HL-60 (cell line): ENCODE data around the gene RNASE1.

Experiments used
- DNase-seq, 2 experiments: peaks; one replicate each; pipeline ENCODE4 v3.0.0-alpha.2; 2010 to 2020; ENCODE audit warnings: low read depth in 1 of 2, low spot score in 1 of 2
- H3K27ac ChIP-seq: fragments of 250-450 bp; sonication (Bioruptor Pico); replicated peaks from 2 replicates; pipeline ENCODE4 v1.5.1; 2020; ENCODE audit warnings: mild to moderate bottlenecking, moderate library complexity
- H3K27me3 ChIP-seq: fragments of 250-450 bp; sonication (Bioruptor Pico); 2 replicates; pipeline ENCODE4 v1.5.1; 2021; ENCODE audit warnings: mild to moderate bottlenecking, moderate library complexity; ENCODE audit not compliant: insufficient read depth, poor library complexity, severe bottlenecking
- H3K4me3 ChIP-seq: replicated peaks from 2 replicates; pipeline ENCODE4 v1.5.1; 2011; ENCODE audit warnings: mild to moderate bottlenecking, control low read depth, low read length; ENCODE audit not compliant: insufficient read depth
- GABPA ChIP-seq: IDR thresholded peaks from 2 replicates; pipeline ENCODE4 v1.6.1; 2012; ENCODE audit warnings: low read depth
- POLR2AphosphoS5 ChIP-seq: IDR thresholded peaks from 2 replicates; pipeline ENCODE4 v1.6.1; 2012; ENCODE audit warnings: low read depth
- SPI1 ChIP-seq: IDR thresholded peaks from 2 replicates; pipeline ENCODE4 v1.6.1; 2012; ENCODE audit warnings: low read depth, mild to moderate bottlenecking, borderline replicate concordance
- TF ChIP-seq, protein P1 (sequence below): IDR thresholded peaks from one replicate; pipeline ENCODE4 v1.5.1; 2011; ENCODE audit warnings: low read length, control low read depth, inconsistent platforms; ENCODE audit not compliant: insufficient read depth
- TF ChIP-seq, protein P2 (sequence below): IDR thresholded peaks from 2 replicates; pipeline ENCODE4 v1.6.1; 2012; ENCODE audit warnings: low read depth; ENCODE audit not compliant: insufficient replicate concordance

Gene RNASE1

DNA sequence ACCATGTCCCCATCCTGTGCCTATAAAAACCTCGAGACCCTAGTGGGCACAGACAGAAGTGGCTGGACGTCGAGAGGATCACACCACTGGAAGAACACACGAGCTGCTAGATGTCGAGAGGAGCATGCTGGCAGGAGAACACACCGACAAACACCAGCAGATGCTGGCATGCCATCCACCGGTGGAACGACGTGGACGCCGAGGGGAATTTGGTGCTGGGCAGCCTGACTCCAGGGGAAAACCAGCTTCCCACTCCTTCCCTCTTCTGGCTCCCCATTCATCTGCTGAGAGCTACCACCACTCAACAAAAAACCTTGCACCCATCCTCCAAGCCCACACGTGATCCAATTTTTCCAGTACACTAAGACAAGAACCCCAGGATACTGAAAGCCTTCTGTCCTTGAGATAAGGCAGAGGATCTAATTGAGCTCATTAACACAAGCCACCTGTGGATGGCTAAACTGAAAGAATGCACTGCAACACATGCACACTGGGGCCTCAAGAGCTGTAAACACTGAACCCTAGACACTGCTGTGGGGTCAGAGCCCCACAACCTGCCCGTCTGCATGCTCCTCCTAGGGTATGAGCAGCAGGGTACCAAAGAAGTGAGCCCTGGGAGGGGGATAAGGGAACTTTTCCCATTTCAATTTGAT lies 12.1 kb downstream of the RNASE1 start:
- no peak for DNase-seq
- no peak overlapping the region for H3K27ac ChIP-seq
- no peak for TF ChIP-seq SPI1
- no peak for TF ChIP-seq GABPA
- TF ChIP-seq, protein P1, sequence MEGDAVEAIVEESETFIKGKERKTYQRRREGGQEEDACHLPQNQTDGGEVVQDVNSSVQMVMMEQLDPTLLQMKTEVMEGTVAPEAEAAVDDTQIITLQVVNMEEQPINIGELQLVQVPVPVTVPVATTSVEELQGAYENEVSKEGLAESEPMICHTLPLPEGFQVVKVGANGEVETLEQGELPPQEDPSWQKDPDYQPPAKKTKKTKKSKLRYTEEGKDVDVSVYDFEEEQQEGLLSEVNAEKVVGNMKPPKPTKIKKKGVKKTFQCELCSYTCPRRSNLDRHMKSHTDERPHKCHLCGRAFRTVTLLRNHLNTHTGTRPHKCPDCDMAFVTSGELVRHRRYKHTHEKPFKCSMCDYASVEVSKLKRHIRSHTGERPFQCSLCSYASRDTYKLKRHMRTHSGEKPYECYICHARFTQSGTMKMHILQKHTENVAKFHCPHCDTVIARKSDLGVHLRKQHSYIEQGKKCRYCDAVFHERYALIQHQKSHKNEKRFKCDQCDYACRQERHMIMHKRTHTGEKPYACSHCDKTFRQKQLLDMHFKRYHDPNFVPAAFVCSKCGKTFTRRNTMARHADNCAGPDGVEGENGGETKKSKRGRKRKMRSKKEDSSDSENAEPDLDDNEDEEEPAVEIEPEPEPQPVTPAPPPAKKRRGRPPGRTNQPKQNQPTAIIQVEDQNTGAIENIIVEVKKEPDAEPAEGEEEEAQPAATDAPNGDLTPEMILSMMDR = no peak
- no peak overlapping the region for H3K4me3 ChIP-seq
- H3K27me3 ChIP-seq = no peaks in the 10 kb centered on the region

DNA sequence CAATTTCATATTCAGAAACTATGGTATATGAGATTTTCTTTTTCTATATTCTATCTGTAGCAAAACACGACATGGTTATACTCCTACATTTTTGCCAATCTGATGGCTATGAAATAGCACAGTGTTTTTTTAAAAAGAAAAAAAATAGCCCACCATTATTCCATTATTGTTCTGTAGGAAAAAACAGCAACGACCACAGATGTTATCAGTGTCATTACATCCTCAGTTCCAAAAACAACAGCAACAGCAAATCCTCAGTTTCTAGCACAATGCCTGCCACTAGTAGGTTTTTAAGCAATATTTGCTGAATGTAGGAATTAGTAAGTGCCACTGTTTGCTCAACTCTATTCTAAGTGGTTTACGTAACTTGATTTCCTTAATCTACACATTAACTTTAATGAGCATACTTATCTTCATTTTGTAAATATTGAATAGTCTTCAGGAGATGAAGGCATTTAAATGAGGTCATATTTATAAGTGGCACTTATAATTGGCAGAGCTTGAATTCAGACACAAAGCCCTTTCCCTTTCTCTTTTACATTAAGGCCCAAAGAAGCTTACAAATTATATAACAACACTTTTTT lies 13.3 kb downstream of the RNASE1 start:
- Histone ChIP-seq H3K4me3 (no peak overlapping the region), H3K27ac (no peak overlapping the region), H3K27me3 (no peaks in the 10 kb centered on the region)
- DNase-seq = no peak
- TF ChIP-seq, protein P2, sequence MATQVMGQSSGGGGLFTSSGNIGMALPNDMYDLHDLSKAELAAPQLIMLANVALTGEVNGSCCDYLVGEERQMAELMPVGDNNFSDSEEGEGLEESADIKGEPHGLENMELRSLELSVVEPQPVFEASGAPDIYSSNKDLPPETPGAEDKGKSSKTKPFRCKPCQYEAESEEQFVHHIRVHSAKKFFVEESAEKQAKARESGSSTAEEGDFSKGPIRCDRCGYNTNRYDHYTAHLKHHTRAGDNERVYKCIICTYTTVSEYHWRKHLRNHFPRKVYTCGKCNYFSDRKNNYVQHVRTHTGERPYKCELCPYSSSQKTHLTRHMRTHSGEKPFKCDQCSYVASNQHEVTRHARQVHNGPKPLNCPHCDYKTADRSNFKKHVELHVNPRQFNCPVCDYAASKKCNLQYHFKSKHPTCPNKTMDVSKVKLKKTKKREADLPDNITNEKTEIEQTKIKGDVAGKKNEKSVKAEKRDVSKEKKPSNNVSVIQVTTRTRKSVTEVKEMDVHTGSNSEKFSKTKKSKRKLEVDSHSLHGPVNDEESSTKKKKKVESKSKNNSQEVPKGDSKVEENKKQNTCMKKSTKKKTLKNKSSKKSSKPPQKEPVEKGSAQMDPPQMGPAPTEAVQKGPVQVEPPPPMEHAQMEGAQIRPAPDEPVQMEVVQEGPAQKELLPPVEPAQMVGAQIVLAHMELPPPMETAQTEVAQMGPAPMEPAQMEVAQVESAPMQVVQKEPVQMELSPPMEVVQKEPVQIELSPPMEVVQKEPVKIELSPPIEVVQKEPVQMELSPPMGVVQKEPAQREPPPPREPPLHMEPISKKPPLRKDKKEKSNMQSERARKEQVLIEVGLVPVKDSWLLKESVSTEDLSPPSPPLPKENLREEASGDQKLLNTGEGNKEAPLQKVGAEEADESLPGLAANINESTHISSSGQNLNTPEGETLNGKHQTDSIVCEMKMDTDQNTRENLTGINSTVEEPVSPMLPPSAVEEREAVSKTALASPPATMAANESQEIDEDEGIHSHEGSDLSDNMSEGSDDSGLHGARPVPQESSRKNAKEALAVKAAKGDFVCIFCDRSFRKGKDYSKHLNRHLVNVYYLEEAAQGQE = no peak
- TF ChIP-seq, protein P1 = no peak
- TF ChIP-seq SPI1 = no peak
- TF ChIP-seq POLR2AphosphoS5 = no peak
- TF ChIP-seq GABPA = no peak

- Histone ChIP-seq H3K4me3 (no peak overlapping the region), H3K27me3 (no peaks in the 10 kb centered on the region), H3K27ac (no peak overlapping the region)
- TF ChIP-seq, protein P1 = no peak
- DNase-seq = no peak
Observed at GRCh38 chr14:20787025-20787424, 15.6 kb downstream of the RNASE1 start.

DNA sequence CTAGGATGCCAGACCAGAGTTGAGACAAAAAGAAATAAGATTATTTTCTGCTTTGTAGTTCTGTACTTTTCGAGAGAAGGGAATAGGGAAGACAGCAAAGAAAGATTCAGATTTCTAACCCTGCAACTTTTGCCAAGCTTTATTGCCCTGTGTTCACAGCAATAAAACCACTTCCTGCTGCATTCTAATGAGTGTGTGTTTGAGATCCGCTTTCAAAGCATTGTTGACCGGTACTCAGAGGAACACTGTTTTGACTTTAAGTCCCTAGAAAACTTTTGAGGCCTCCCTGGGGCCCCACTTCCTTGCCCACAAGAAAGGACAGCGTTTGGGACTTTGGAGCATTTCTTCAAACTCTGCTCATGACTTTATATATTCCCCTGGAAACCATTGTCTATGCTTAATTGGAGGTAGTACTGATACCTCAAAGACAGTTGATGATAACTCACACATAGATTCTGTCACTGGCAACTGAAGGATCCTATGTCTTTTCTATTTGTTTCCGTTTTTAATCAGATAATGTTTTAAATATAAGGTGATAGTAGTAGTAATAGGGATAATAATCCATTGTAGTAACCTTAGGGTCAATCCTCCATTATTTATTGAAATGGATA lies 20.3 kb downstream of the RNASE1 start:
- peak overlapping the region; percentile 75 for H3K27ac ChIP-seq
- H3K4me3 ChIP-seq = no peak overlapping the region; the same call in 1 of the 2 replicates
- DNase-seq = peak in 1 of 2 experiments; percentile 55
- H3K27me3 ChIP-seq = no peaks in the 10 kb centered on the region
- TF ChIP-seq POLR2AphosphoS5 = no peak
- TF ChIP-seq GABPA = peak; percentile 64; the same call in 1 of the 2 replicates
- TF ChIP-seq SPI1 = peak; percentile 69
- TF ChIP-seq, protein P2 = no peak
- TF ChIP-seq, protein P1 = no peak
